GM06990 (cell line): ENCODE measurements around the gene LONP2.

Source experiments
- DNase-seq: peaks from one replicate; pipeline ENCODE4 v3.0.0-alpha.2; 2011; ENCODE audit not compliant: insufficient read length; ENCODE audit errors: extremely low read depth
- H3K27me3 ChIP-seq: replicated peaks from 2 replicates; pipeline ENCODE4 v1.6.0; 2011; ENCODE audit warnings: low read length; ENCODE audit not compliant: control insufficient read depth, insufficient read depth
- H3K36me3 ChIP-seq: 2 replicates; pipeline ENCODE4 v1.5.1; 2011; ENCODE audit warnings: low read length; ENCODE audit not compliant: control insufficient read depth, insufficient read depth
- H3K4me3 ChIP-seq: replicated peaks from 2 replicates; pipeline ENCODE4 v1.5.1; 2011; ENCODE audit warnings: low read depth, mild to moderate bottlenecking, control low read depth, low read length
- CTCF ChIP-seq: IDR thresholded peaks from 2 replicates; pipeline ENCODE4 v1.5.1; 2011; ENCODE audit warnings: low read length, control low read depth, mild to moderate bottlenecking, inconsistent platforms; ENCODE audit not compliant: insufficient read depth, poor library complexity, severe bottlenecking

LONP2 gene

GRCh38 chr16:48354877-48355855 lies 111.1 kb downstream of the LONP2 start:
- no peaks in the 10 kb centered on the region for H3K27me3 ChIP-seq
- no peak for DNase-seq
- no peak for TF ChIP-seq CTCF
- peaks cover 8% of the 10 kb centered on the region for H3K36me3 ChIP-seq
- H3K4me3 ChIP-seq, result no peak overlapping the region

- no peaks in the 10 kb centered on the region for H3K27me3 ChIP-seq
- DNase-seq, result no peak
- TF ChIP-seq CTCF, result no peak
- no peak overlapping the region for H3K4me3 ChIP-seq
- peaks cover 5% of the 10 kb centered on the region for H3K36me3 ChIP-seq
Observed at GRCh38 chr16:48356633-48357376, 112.7 kb downstream of the LONP2 start.

GRCh38 chr16:48358419-48358818 lies 114.3 kb downstream of the LONP2 start:
- Histone ChIP-seq H3K36me3 (peaks cover 2% of the 10 kb centered on the region; the same call in 1 of the 2 replicates), H3K4me3 (no peak overlapping the region), H3K27me3 (no peaks in the 10 kb centered on the region)
- TF ChIP-seq CTCF, result no peak
- DNase-seq, result no peak

GRCh38 chr16:48359983-48360382 lies 115.9 kb downstream of the LONP2 start:
- DNase-seq, result no peak
- Histone ChIP-seq H3K27me3 (no peaks in the 10 kb centered on the region), H3K4me3 (no peak overlapping the region), H3K36me3 (peaks cover 2% of the 10 kb centered on the region; the same call in 1 of the 2 replicates)
- TF ChIP-seq CTCF, result no peak

GRCh38 chr16:48361012-48361411 lies 116.9 kb downstream of the LONP2 start:
- Histone ChIP-seq H3K4me3 (no peak overlapping the region), H3K27me3 (no peaks in the 10 kb centered on the region), H3K36me3 (peaks cover 2% of the 10 kb centered on the region; the same call in 1 of the 2 replicates)
- no peak for DNase-seq
- TF ChIP-seq CTCF, result no peak
